Subcutaneous adipose tissue (tissue), 4 donors: ENCODE measurements around the gene OSR1. TPM values are rescaled to one million over a fixed set of nuclear protein-coding genes. Genes with fewer than 3 reads are reported as not detected.

Experiments
- total RNA-seq, 4 donors: library from RNA; depleted of rRNA; stranded (reverse); fragments of >200 nt; gene quantifications; one replicate each; pipeline ENCODE4 v1.1.0, GENCODE V29; 2016
- TF ChIP-seq, protein P1 (sequence below): fragments of 450-650 bp; IDR thresholded peaks from one replicate; pipeline ENCODE4 v1.5.1; 2016; ENCODE audit warnings: low read depth, mild to moderate bottlenecking, control low read depth, antibody characterized with exemption, moderate library complexity

OSR1 gene
- total RNA-seq, 4 donors from 2014 or later: 4.1 to 16.3 (median 13.9) TPM

- TF ChIP-seq, protein P1, sequence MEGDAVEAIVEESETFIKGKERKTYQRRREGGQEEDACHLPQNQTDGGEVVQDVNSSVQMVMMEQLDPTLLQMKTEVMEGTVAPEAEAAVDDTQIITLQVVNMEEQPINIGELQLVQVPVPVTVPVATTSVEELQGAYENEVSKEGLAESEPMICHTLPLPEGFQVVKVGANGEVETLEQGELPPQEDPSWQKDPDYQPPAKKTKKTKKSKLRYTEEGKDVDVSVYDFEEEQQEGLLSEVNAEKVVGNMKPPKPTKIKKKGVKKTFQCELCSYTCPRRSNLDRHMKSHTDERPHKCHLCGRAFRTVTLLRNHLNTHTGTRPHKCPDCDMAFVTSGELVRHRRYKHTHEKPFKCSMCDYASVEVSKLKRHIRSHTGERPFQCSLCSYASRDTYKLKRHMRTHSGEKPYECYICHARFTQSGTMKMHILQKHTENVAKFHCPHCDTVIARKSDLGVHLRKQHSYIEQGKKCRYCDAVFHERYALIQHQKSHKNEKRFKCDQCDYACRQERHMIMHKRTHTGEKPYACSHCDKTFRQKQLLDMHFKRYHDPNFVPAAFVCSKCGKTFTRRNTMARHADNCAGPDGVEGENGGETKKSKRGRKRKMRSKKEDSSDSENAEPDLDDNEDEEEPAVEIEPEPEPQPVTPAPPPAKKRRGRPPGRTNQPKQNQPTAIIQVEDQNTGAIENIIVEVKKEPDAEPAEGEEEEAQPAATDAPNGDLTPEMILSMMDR: no peak
Observed at GRCh38 chr2:19362755-19363473, 4.5 kb upstream of the OSR1 start.

DNA sequence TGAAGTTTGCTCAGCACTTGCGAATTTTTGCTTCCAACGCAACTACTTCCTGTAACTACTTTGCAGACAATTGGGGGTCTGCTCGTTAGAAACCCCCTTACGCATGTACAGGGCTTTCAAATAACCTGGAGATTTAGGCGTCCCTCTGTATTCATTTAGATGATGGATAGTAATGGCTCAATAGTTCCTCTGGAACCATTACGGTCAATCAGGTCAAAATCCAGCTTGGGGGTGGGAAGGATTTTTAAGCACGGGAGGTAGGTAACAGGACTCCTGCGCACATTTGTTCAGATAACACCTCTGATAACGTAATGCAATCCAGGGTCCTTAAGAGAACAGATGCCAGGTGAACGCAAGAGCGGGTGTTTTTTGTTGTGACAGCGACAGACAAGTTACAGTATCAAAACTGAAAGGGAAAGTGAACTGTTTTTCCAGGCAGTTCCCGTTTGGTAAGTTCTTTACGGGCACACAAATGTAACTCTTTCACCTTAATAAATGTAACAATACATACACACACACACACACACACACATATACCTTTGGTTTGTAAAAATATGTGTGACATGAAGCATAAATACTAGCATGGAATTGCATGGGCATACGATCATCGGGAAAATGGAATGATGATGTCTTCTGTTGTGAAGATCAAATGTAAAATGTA lies 3.8 kb upstream of the OSR1 start:
- TF ChIP-seq, protein P1: no peak

- TF ChIP-seq, protein P1: no peak
Observed at GRCh38 chr2:19361325-19361990, 3.0 kb upstream of the OSR1 start.

DNA sequence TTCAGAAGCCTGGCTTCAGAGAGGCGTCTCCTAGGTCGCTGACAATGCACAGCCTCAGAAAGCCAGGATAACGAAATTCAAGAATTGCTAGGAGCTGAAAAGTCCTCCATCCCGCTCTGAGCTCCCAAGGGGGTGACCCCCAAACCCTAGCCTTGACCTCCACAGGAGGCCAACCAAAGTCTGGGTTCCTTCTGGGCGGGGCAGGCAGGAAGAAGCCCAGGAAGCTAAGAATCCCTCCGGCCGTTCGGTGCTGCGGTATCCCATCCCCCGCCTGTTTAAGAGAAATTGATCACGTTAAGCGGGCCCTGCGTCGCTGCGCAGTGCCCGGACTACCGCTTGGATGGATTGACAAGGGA lies 2.5 kb upstream of the OSR1 start:
- TF ChIP-seq, protein P1: no peak

GRCh38 chr2:19360266-19360965 lies 2.0 kb upstream of the OSR1 start:
- TF ChIP-seq, protein P1: no peak

GRCh38 chr2:19359456-19359855 lies 1.0 kb upstream of the OSR1 start:
- TF ChIP-seq, protein P1: no peak

- TF ChIP-seq, protein P1: no peak
Observed at GRCh38 chr2:19359021-19359357, 566 bp upstream of the OSR1 start.
